HEK293T (cell line): ENCODE measurements around the gene HIC1.

Experiments used
- CTCF ChIA-PET: fragments of 350-600 bp; formaldehyde crosslinking; extraction: SDS; loops from one replicate; lab custom pipeline; 2021; ENCODE audit warnings: antibody characterized with exemption, inconsistent platforms; lab: Yijun Ruan, JAX
- POLR2A ChIA-PET: fragments of 350-600 bp; formaldehyde crosslinking; extraction: SDS; loops from one replicate; lab custom pipeline; 2020; ENCODE audit warnings: antibody characterized with exemption, inconsistent platforms; lab: Yijun Ruan, JAX
- DNase-seq: peaks from one replicate; pipeline ENCODE4 v3.0.0; 2012; ENCODE audit warnings: mixed read lengths; ENCODE audit errors: extremely low spot score
- ARNT ChIP-seq: fragments of 450-650 bp; IDR thresholded peaks from 2 replicates; pipeline ENCODE4 v1.6.1; 2017; ENCODE audit warnings: mild to moderate bottlenecking
- BHLHE40 ChIP-seq: fragments of 450-650 bp; IDR thresholded peaks from 2 replicates; pipeline ENCODE4 v1.6.1; 2016; ENCODE audit warnings: mild to moderate bottlenecking, moderate library complexity, borderline replicate concordance
- CTBP1 ChIP-seq: fragments of 450-650 bp; IDR thresholded peaks from 2 replicates; pipeline ENCODE4 v1.6.1; 2016; ENCODE audit warnings: borderline replicate concordance
- ELF4 ChIP-seq: fragments of 450-650 bp; IDR thresholded peaks from 2 replicates; pipeline ENCODE4 v1.6.1; 2017; ENCODE audit warnings: antibody characterized with exemption
- FOXA1 ChIP-seq: fragments of 450-650 bp; IDR thresholded peaks from 2 replicates; pipeline ENCODE4 v1.6.1; 2016; ENCODE audit warnings: mild to moderate bottlenecking
- FOXK2 ChIP-seq: fragments of 450-650 bp; IDR thresholded peaks from 2 replicates; pipeline ENCODE4 v1.6.1; 2016; ENCODE audit warnings: mild to moderate bottlenecking
- FOXM1 ChIP-seq: fragments of 450-650 bp; IDR thresholded peaks from 2 replicates; pipeline ENCODE4 v1.6.1; 2017; ENCODE audit warnings: mild to moderate bottlenecking, borderline replicate concordance
- HDGF ChIP-seq: fragments of 450-650 bp; IDR thresholded peaks from 2 replicates; pipeline ENCODE4 v1.6.1; 2017; ENCODE audit warnings: antibody characterized with exemption, borderline replicate concordance
- L3MBTL2 ChIP-seq: fragments of 450-650 bp; conservative IDR thresholded peaks from 2 replicates; pipeline ENCODE4 v1.6.1; 2016; ENCODE audit warnings: mild to moderate bottlenecking
- LEF1 ChIP-seq: fragments of 450-650 bp; IDR thresholded peaks from 2 replicates; pipeline ENCODE4 v1.6.1; 2017; ENCODE audit warnings: mild to moderate bottlenecking, borderline replicate concordance
- NFRKB ChIP-seq: fragments of 450-650 bp; IDR thresholded peaks from 2 replicates; pipeline ENCODE4 v1.6.1; 2016; ENCODE audit warnings: mild to moderate bottlenecking, moderate library complexity
- PKNOX1 ChIP-seq: fragments of 450-650 bp; IDR thresholded peaks from 2 replicates; pipeline ENCODE4 v1.6.1; 2016
- SP1 ChIP-seq: fragments of 450-650 bp; IDR thresholded peaks from 2 replicates; pipeline ENCODE4 v1.6.1; 2017
- SUZ12 ChIP-seq: fragments of 450-650 bp; IDR thresholded peaks from 2 replicates; pipeline ENCODE4 v1.6.1; 2016; ENCODE audit warnings: mild to moderate bottlenecking
- TARDBP ChIP-seq: fragments of 450-650 bp; IDR thresholded peaks from 2 replicates; pipeline ENCODE4 v1.6.1; 2016
- ZNF384 ChIP-seq: fragments of 450-650 bp; IDR thresholded peaks from 2 replicates; pipeline ENCODE4 v1.6.1; 2016

HIC1 gene

DNA sequence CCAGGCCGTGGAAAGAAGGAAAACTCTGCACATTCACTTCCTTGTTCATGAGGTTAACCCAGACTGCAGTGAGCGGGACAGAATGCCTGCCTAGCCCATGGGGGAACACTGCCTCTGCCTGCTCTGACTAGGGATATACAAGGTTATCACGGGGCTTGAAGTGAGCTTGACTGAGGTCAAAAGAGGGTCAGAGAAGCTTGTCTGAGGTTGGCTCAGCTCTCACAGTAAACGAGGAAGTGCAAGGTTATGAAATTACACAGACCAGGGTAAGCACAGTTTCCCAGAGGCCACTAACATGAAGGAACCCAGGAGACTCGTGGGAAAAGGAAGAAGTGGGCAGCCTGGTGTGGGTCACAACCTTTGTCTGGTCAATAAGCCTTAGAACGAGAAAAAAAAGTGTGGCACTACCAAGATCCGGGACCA, 28.7 kb downstream of the HIC1 start:
- no peak for TF ChIP-seq PKNOX1
- CTCF ChIA-PET: no interaction called here
- no peak for DNase-seq
- POLR2A ChIA-PET: no interaction called here

- DNase-seq: no peak
- TF ChIP-seq ZNF384: no peak
- no peak for TF ChIP-seq PKNOX1
- CTCF ChIA-PET: no interaction called here
- POLR2A ChIA-PET: no interaction called here
Observed at GRCh38 chr17:2084036-2084765, 29.3 kb downstream of the HIC1 start.

GRCh38 chr17:2084766-2085647, 30.1 kb downstream of the HIC1 start:
- DNase-seq: no peak
- ChIA-PET POLR2A (no interaction called here), CTCF (no interaction called here)
- TF ChIP-seq PKNOX1 (no peak), SP1 (no peak), BHLHE40 (no peak), FOXK2 (no peak), TARDBP (no peak), L3MBTL2 (no peak), HDGF (no peak), FOXM1 (no peak), NFRKB (no peak), ARNT (no peak), ELF4 (no peak), SUZ12 (no peak), ZNF384 (no peak)

DNA sequence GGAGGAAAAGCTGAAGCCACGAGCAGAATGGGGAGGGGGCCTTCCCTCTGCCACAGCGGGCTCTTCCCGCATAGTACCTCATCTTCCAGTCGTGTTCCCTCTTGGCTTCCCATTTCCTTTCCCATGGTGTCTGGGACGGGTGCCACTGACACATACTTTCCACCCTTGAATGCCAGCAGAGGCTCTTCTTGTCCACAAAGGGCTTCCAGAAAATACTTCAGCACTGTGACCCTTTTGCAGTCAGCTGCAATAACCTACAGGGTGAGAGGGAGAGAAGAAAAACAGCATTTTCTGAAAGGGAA, 30.7 kb downstream of the HIC1 start:
- TF ChIP-seq ELF4 (no peak), LEF1 (no peak), PKNOX1 (no peak), CTBP1 (no peak), FOXM1 (no peak), TARDBP (no peak), FOXK2 (no peak), BHLHE40 (no peak), SUZ12 (no peak), HDGF (no peak), NFRKB (no peak), ZNF384 (no peak), ARNT (no peak)
- CTCF ChIA-PET: no interaction called here
- DNase-seq: no peak

GRCh38 chr17:2086306-2086705, 31.4 kb downstream of the HIC1 start:
- TF ChIP-seq FOXK2: no peak
- no peak for TF ChIP-seq CTBP1
- no peak for TF ChIP-seq TARDBP
- TF ChIP-seq ZNF384: no peak
- TF ChIP-seq PKNOX1: no peak
- TF ChIP-seq FOXA1: no peak
- TF ChIP-seq FOXM1: no peak
- TF ChIP-seq SUZ12: no peak
- no peak for TF ChIP-seq HDGF
- no peak for DNase-seq
- CTCF ChIA-PET: no interaction called here
- POLR2A ChIA-PET: no interaction called here

More for the DNA sequence above, 30.7 kb downstream of the HIC1 start:
- POLR2A ChIA-PET: no interaction called here
